CD4-positive, alpha-beta T cell (primary cell): ENCODE data around the gene ARVCF. TPM values are rescaled to one million over a fixed set of nuclear protein-coding genes. Genes with fewer than 3 reads are reported as not detected.
A peak's percentile ranks its signal among the peaks of the same experiment; 100 is the strongest.

ENCODE experiments used
- ATAC-seq: fragments of 200-7000 bp; cut with Tn5 transposase; one replicate; pipeline ENCODE4 v1.10.0; 2022; ENCODE audit warnings: mild to moderate bottlenecking; ENCODE audit not compliant: poor library complexity
- CTCF ChIA-PET: fragments of 350-600 bp; sonication (Branson Sonifier 250); formaldehyde crosslinking; loops from one replicate; lab custom pipeline; 2021; ENCODE audit warnings: antibody characterized with exemption, inconsistent platforms; lab: Charles Lee
- POLR2A ChIA-PET: fragments of 350-600 bp; sonication (Branson Sonifier 250); formaldehyde crosslinking; loops from one replicate; lab custom pipeline; 2021; ENCODE audit warnings: antibody characterized with exemption, inconsistent platforms; lab: Charles Lee
- DNase-seq, 14 experiments: peaks; one replicate each; pipeline ENCODE4 v3.0.0-alpha.2; 2013 to 2020; ENCODE audit warnings: mixed read lengths in 2 of 14
- H3K27ac ChIP-seq, 2 donors: one replicate each; pipeline versions ENCODE4 v1.5.1 to v1.7.0; 2013; ENCODE audit warnings: low read length in 2 of 2, low read depth in 1 of 2, mild to moderate bottlenecking in 1 of 2
- H3K27me3 ChIP-seq, 2 experiments: 1 replicate in 1 of 2; 2 replicates in 1 of 2; pipeline versions ENCODE4 v1.6.1 to v1.7.0; 2013; ENCODE audit warnings: low read length in 2 of 2, control low read depth in 1 of 2, mild to moderate bottlenecking in 1 of 2, moderate library complexity in 1 of 2; ENCODE audit not compliant: insufficient read depth in 2 of 2, control insufficient read depth in 1 of 2
- H3K36me3 ChIP-seq: one replicate; pipeline ENCODE4 v1.6.1; 2013; ENCODE audit warnings: low read length, control low read depth; ENCODE audit not compliant: insufficient read depth
- H3K4me1 ChIP-seq: one replicate; pipeline ENCODE4 v1.6.1; 2013; ENCODE audit warnings: low read length, control low read depth; ENCODE audit not compliant: insufficient read depth
- H3K4me3 ChIP-seq: one replicate; pipeline ENCODE4 v1.5.1; 2013; ENCODE audit warnings: mild to moderate bottlenecking, low read length, moderate library complexity
- H3K9me3 ChIP-seq, 2 experiments: 1 replicate in 1 of 2; 2 replicates in 1 of 2; pipeline versions ENCODE4 v1.6.1 to v1.7.0; 2013; ENCODE audit warnings: low read length in 2 of 2, mild to moderate bottlenecking in 2 of 2, control low read depth in 1 of 2, moderate library complexity in 1 of 2; ENCODE audit not compliant: control insufficient read depth in 1 of 2, insufficient read depth in 1 of 2
- H3K27ac Mint-ChIP-seq: one replicate; pipeline ENCODE4 v1.8.0; 2020; ENCODE audit warnings: mixed read lengths
- H3K27me3 Mint-ChIP-seq: one replicate; pipeline ENCODE4 v1.8.0; 2021; ENCODE audit warnings: mixed read lengths
- H3K36me3 Mint-ChIP-seq: one replicate; pipeline ENCODE4 v1.8.0; 2021; ENCODE audit warnings: low read depth, mixed read lengths
- H3K4me1 Mint-ChIP-seq: one replicate; pipeline ENCODE4 v1.8.0; 2021; ENCODE audit warnings: low read depth, mixed read lengths
- H3K4me3 Mint-ChIP-seq: one replicate; pipeline ENCODE4 v1.8.0; 2020; ENCODE audit warnings: mild to moderate bottlenecking, mixed read lengths
- H3K9me3 Mint-ChIP-seq: one replicate; pipeline ENCODE4 v1.8.0; 2020; ENCODE audit warnings: mixed read lengths
- CTCF ChIP-seq: fragments of 200-600 bp; IDR thresholded peaks from one replicate; pipeline ENCODE4 v1.8.0; 2022; ENCODE audit warnings: antibody characterized with exemption, mild to moderate bottlenecking
- intact Hi-C, 2 experiments: fragments of 100-400 bp; cut with DNase I in 1 of 2; cut with micrococcal nuclease in 1 of 2; formaldehyde crosslinking; loops; one replicate each; pipeline versions ENCODE4 v1.15.1 to v1.9.0; 2023 to 2025; cut with DNase I, micrococcal nuclease
- total RNA-seq, 174 experiments: library from RNA in 2 of 174; stranded (reverse) in 2 of 174; gene quantifications; one replicate each; pipeline ENCODE4 v1.2.3 and lab custom pipeline; 2021 to 2026

ARVCF gene
- total RNA-seq, 2 experiments from 2014 or later, result 2.2 to 2.5 TPM

- H3K27me3 Mint-ChIP-seq, result no peaks in the 10 kb centered on the region
- Histone ChIP-seq H3K4me1 (peaks cover 12% of the 10 kb centered on the region), H3K4me3 (no peak overlapping the region), H3K27me3 (no peaks in the 10 kb centered on the region), H3K27ac (no peak overlapping the region), H3K9me3 (no peaks in the 10 kb centered on the region), H3K36me3 (no peaks in the 10 kb centered on the region)
- POLR2A ChIA-PET, result no interaction called here
- H3K4me1 Mint-ChIP-seq, result peaks cover 12% of the 10 kb centered on the region
- ATAC-seq (no peak), DNase-seq (no peak)
- intact Hi-C loops, result no loop called here
- H3K27ac Mint-ChIP-seq, result no peak overlapping the region
- H3K9me3 Mint-ChIP-seq, result no peaks in the 10 kb centered on the region
- H3K36me3 Mint-ChIP-seq, result no peaks in the 10 kb centered on the region
- TF ChIP-seq CTCF, result no peak
- no peak overlapping the region for H3K4me3 Mint-ChIP-seq
- CTCF ChIA-PET, result no interaction called here
Measured at GRCh38 chr22:19975707-19976035, 41.0 kb downstream of the ARVCF start.

- no peaks in the 10 kb centered on the region for H3K36me3 Mint-ChIP-seq
- H3K4me3 ChIP-seq, result no peak overlapping the region
- H3K9me3 Mint-ChIP-seq, result no peaks in the 10 kb centered on the region
- ATAC-seq (no peak), DNase-seq (no peak)
- intact Hi-C loops, result loop anchor here (5.0 kb wide), 2 partner anchors 52 to 137 kb away; no protein-coding TSS in a partner anchor
- no peak overlapping the region for H3K27ac ChIP-seq
- H3K27me3 Mint-ChIP-seq, result no peaks in the 10 kb centered on the region
- peaks cover 18% of the 10 kb centered on the region for H3K4me1 ChIP-seq
- no peak for TF ChIP-seq CTCF
- H3K9me3 ChIP-seq, result no peaks in the 10 kb centered on the region
- ChIA-PET POLR2A (no interaction called here), CTCF (no interaction called here)
- no peaks in the 10 kb centered on the region for H3K27me3 ChIP-seq
- H3K4me3 Mint-ChIP-seq, result no peak overlapping the region
- peaks cover 16% of the 10 kb centered on the region for H3K4me1 Mint-ChIP-seq
- no peaks in the 10 kb centered on the region for H3K36me3 ChIP-seq
- H3K27ac Mint-ChIP-seq, result no peak overlapping the region
Measured at GRCh38 chr22:19974935-19975706, 41.5 kb downstream of the ARVCF start.

DNA sequence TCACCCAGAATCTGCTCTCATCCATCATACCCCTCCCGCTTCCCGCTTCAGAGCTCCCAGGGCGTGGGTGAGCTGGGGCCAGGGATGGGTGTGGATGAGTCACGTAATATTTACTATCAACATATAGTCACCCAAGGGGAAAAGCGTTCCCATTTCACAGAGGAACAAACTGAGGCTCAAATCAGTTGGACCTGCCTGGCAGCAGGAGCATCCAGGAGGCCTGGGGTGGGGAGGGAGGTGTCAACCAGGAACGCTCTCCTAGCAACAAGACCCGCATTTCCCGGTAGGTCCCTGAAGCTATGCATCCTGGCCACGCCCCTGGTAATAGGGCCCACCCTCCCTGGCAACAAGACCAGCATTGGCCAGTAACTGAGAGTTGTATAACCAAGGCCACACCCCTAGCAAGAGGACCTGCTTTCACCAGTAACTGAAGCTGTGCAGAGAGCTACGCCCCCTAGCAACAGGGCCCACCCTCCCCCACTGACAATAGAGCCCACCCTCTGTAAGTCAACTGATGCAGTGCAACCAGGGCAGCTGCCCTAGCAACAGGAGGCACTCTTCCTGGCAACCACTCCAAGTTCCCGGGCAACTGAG, 42.3 kb downstream of the ARVCF start:
- H3K27me3 ChIP-seq, result no peaks in the 10 kb centered on the region
- intact Hi-C loops, result loop anchor here (5.0 kb wide), 2 partner anchors 53 to 138 kb away; no protein-coding TSS in a partner anchor
- H3K27ac ChIP-seq, result no peak overlapping the region
- H3K9me3 ChIP-seq, result no peaks in the 10 kb centered on the region
- no peak for TF ChIP-seq CTCF
- Mint-ChIP-seq H3K4me3 (no peak overlapping the region), H3K9me3 (no peaks in the 10 kb centered on the region), H3K27me3 (no peaks in the 10 kb centered on the region), H3K27ac (no peak overlapping the region), H3K36me3 (no peaks in the 10 kb centered on the region), H3K4me1 (peaks cover 16% of the 10 kb centered on the region)
- ChIA-PET CTCF (no interaction called here), POLR2A (no interaction called here)
- no peak overlapping the region for H3K4me3 ChIP-seq
- H3K36me3 ChIP-seq, result no peaks in the 10 kb centered on the region
- ATAC-seq (peak; percentile 47), DNase-seq (peak in 2 of 14 experiments; percentile 19 to 38)
- H3K4me1 ChIP-seq, result peaks cover 18% of the 10 kb centered on the region
